A549 treated with ZK216348 at 1 μM for 4 hours (cell line): ENCODE data around the gene METTL6. TPM values are rescaled to one million over a fixed set of nuclear protein-coding genes. Genes with fewer than 3 reads are reported as not detected.

Experiments
- total RNA-seq: library from RNA; stranded (reverse); fragments of 200-300 nt; extraction: Qiagen RNA extraction; gene quantifications from 5 replicates; pipeline ENCODE4 v1.2.3, GENCODE V29; 2022; ENCODE audit warnings: low read depth

Gene METTL6
- 23.9 to 30.7 TPM (median 27.7 TPM) in 5 replicates for total RNA-seq

GRCh38 chr3:15427182-15427880 is at the start of gene METTL6, which contains the start of gene EAF1:
TSS of gene METTL6 (minus strand) at chr3:15427544. CDS start at chr3:15426511, 1,033 bp downstream.
TSS of gene EAF1 (plus strand) at chr3:15427598. CDS start at chr3:15427780, 182 bp downstream.

Other genes with a start within 250 kb of the METTL6 start
- gene CAPN7, start 221.3 kb downstream of the METTL6 start, total RNA-seq = 17.5 to 29.2 TPM (median 23.6 TPM) in 5 replicates
- gene SH3BP5, start 95.0 kb downstream of the METTL6 start, total RNA-seq = 18.4 to 19.5 TPM (median 18.6 TPM) in 5 replicates
- gene EAF1, start 54 bp upstream of the METTL6 start, total RNA-seq = 12.6 to 18.3 TPM (median 15.5 TPM) in 5 replicates
- gene COLQ, start 94.2 kb upstream of the METTL6 start, total RNA-seq = 0.19 to 0.80 TPM (median 0.21 TPM) in 5 replicates
- 21.9 to 28.9 TPM (median 23.7 TPM) in 5 replicates for gene HACL1, start 174.0 kb upstream of the METTL6 start, total RNA-seq
- 14.9 to 17.3 TPM (median 16.3 TPM) in 5 replicates for gene BTD, start 174.2 kb upstream of the METTL6 start, total RNA-seq